Pulmonary artery endothelial cell (primary cell): ENCODE data around the gene R3HDM4. TPM values are rescaled to one million over a fixed set of nuclear protein-coding genes. Genes with fewer than 3 reads are reported as not detected.

Experiments
- total RNA-seq: library from RNA; depleted of rRNA; stranded (reverse); fragments of >200 nt; gene quantifications from 2 replicates; pipeline ENCODE4 v1.2.3, GENCODE V29; 2014

Gene R3HDM4
- total RNA-seq, 1 donor from 2014 or later: 29.1 TPM

Other genes starting within 250 kb of the R3HDM4 start
- 18.5 and 32.6 TPM in 2 replicates for gene FSTL3, start 236.8 kb downstream of the R3HDM4 start, total RNA-seq
- gene PRSS57, start 217.8 kb downstream of the R3HDM4 start, total RNA-seq: 0.07 TPM in 1 of 2 replicates, not detected in the other
- gene PALM, start 204.3 kb downstream of the R3HDM4 start, total RNA-seq: 14.3 and 23.0 TPM in 2 replicates
- gene MISP, start 162.1 kb downstream of the R3HDM4 start, total RNA-seq: 0.04 TPM in 1 of 2 replicates, not detected in the other
- 198 and 241 TPM in 2 replicates for gene PTBP1, start 115.8 kb downstream of the R3HDM4 start, total RNA-seq
- 0.07 and 0.33 TPM in 2 replicates for gene PLPPR3, start 91.3 kb downstream of the R3HDM4 start, total RNA-seq
- not detected in 2 replicates for gene AZU1, start 85.4 kb downstream of the R3HDM4 start, total RNA-seq
- gene PRTN3, start 72.2 kb downstream of the R3HDM4 start, total RNA-seq: not detected in 2 replicates
- not detected in 2 replicates for gene ELANE, start 60.9 kb downstream of the R3HDM4 start, total RNA-seq
- 0.49 and 3.6 TPM in 2 replicates for gene CFD, start 53.6 kb downstream of the R3HDM4 start, total RNA-seq
- 22.9 and 27.0 TPM in 2 replicates for gene MED16, start 20.0 kb downstream of the R3HDM4 start, total RNA-seq
- gene RNU6-9, start 19.7 kb downstream of the R3HDM4 start, total RNA-seq: not detected in 2 replicates
- not detected in 2 replicates for gene KISS1R, start 4.1 kb upstream of the R3HDM4 start, total RNA-seq
- 8.0 and 9.6 TPM in 2 replicates for gene ARID3A, start 12.8 kb upstream of the R3HDM4 start, total RNA-seq
- gene WDR18, start 71.1 kb upstream of the R3HDM4 start, total RNA-seq: 106 and 115 TPM in 2 replicates
- gene GRIN3B, start 87.2 kb upstream of the R3HDM4 start, total RNA-seq: 0.39 and 0.59 TPM in 2 replicates
- gene TMEM259, start 107.9 kb upstream of the R3HDM4 start, total RNA-seq: 49.5 and 65.1 TPM in 2 replicates
- gene RNU6-2, start 108.3 kb upstream of the R3HDM4 start, total RNA-seq: not detected in 2 replicates
- 159 and 188 TPM in 2 replicates for gene CNN2, start 113.4 kb upstream of the R3HDM4 start, total RNA-seq
- 3.5 and 5.9 TPM in 2 replicates for gene ABCA7, start 126.9 kb upstream of the R3HDM4 start, total RNA-seq
- 10.2 and 20.2 TPM in 2 replicates for gene ARHGAP45, start 153.9 kb upstream of the R3HDM4 start, total RNA-seq
- gene POLR2E, start 182.2 kb upstream of the R3HDM4 start, total RNA-seq: 133 and 163 TPM in 2 replicates
- gene GPX4, start 190.8 kb upstream of the R3HDM4 start, total RNA-seq: 380 and 410 TPM in 2 replicates